Measurements from ENCODE around the gene LIPT1. TPM values are rescaled to one million over a fixed set of nuclear protein-coding genes. Genes with fewer than 3 reads are reported as not detected.
A peak's percentile ranks its signal among the peaks of the same experiment; 100 is the strongest.

The LIPT1 gene
- total and polyA plus RNA-seq, 7 experiments from 2014 or later: 7.7 to 28.6 (median 21.2) TPM

- Mint-ChIP-seq H3K27ac (no peak overlapping the region), H3K9me3 (no peaks in the 10 kb centered on the region), H3K4me1 (peaks cover 7 to 22% (median 16%) of the 10 kb centered on the region in 7 donors), H3K27me3 (no peaks in the 10 kb centered on the region), H3K4me3 (no peak overlapping the region), H3K36me3 (peaks cover 4 to 9% (median 6%) of the 10 kb centered on the region in 5 donors)
- Histone ChIP-seq H3K9me3 (ENCODE audit: control insufficient read depth in 2 of 3, low read length in 3 of 3) (no peaks in the 10 kb centered on the region), H3K27ac (ENCODE audit: low read depth, low read length) (no peak overlapping the region), H3K36me3 (ENCODE audit: control insufficient read depth in 2 of 3, insufficient read depth in 3 of 3, low read length in 3 of 3) (peaks cover 0 to 4% (median 0%) of the 10 kb centered on the region in 3 experiments), H3K4me1 (ENCODE audit: control insufficient read depth in 2 of 2, insufficient read depth in 2 of 2, low read length in 2 of 2) (peaks cover 10 to 15% of the 10 kb centered on the region in 2 donors), H3K4me3 (ENCODE audit: low read length) (no peak overlapping the region), H3K27me3 (ENCODE audit: control insufficient read depth in 2 of 2, insufficient read depth in 2 of 2, low read length in 2 of 2) (no peaks in the 10 kb centered on the region)
- POLR2A ChIA-PET: interaction anchor here (5.7 kb wide), 1 partner anchor 9 kb away, joined by 101 read pairs; the partner anchor contains the start of gene C2orf15
- ATAC-seq (no peak), DNase-seq (no peak)
- intact Hi-C loops (cut with micrococcal nuclease): loop anchor here (10.0 kb wide), 5 partner anchors 344 to 1486 kb away; partner anchors contain the start of genes ACTR1B (in 1 of the 2), C2orf92 (in 1 of the 2), COA5 (in 1 of the 2) and INPP4A (in 1 of the 2)
- CTCF ChIA-PET: no interaction called here
Measured at GRCh38 chr2:99150706-99151105, 4.1 kb upstream of the LIPT1 start.

GRCh38 chr2:99152199-99152895 lies 2.4 kb upstream of the LIPT1 start:
- Histone ChIP-seq H3K9me3 (ENCODE audit: control insufficient read depth in 2 of 3, low read length in 3 of 3) (no peaks in the 10 kb centered on the region), H3K27me3 (ENCODE audit: control insufficient read depth in 2 of 2, insufficient read depth in 2 of 2, low read length in 2 of 2) (no peaks in the 10 kb centered on the region), H3K36me3 (ENCODE audit: control insufficient read depth in 2 of 3, insufficient read depth in 3 of 3, low read length in 3 of 3) (peaks cover 0 to 7% (median 1%) of the 10 kb centered on the region in 3 experiments), H3K27ac (ENCODE audit: low read depth, low read length) (peak overlapping the region; percentile 14), H3K4me3 (ENCODE audit: low read length) (no peak overlapping the region), H3K4me1 (ENCODE audit: control insufficient read depth in 2 of 2, insufficient read depth in 2 of 2, low read length in 2 of 2) (peaks cover 15 to 18% of the 10 kb centered on the region in 2 donors)
- H3K9me3 Mint-ChIP-seq: no peaks in the 10 kb centered on the region
- peaks cover 22 to 37% (median 26%) of the 10 kb centered on the region in 7 donors for H3K4me1 Mint-ChIP-seq
- intact Hi-C loops (cut with micrococcal nuclease): loop anchor here (10.0 kb wide), 5 partner anchors 342 to 1488 kb away; partner anchors contain the start of genes ACTR1B (in 1 of the 2), C2orf92 (in 1 of the 2), COA5 (in 1 of the 2) and INPP4A (in 1 of the 2)
- H3K36me3 Mint-ChIP-seq: peaks cover 5 to 15% (median 13%) of the 10 kb centered on the region in 5 donors
- H3K4me3 Mint-ChIP-seq: no peak overlapping the region
- no peaks in the 10 kb centered on the region for H3K27me3 Mint-ChIP-seq
- ChIA-PET POLR2A (interaction anchor here (5.7 kb wide), 1 partner anchor 10 kb away, joined by 101 read pairs; the partner anchor contains the start of gene C2orf15), CTCF (no interaction called here)
- DNase-seq (no peak), ATAC-seq (no peak)
- no peak overlapping the region for H3K27ac Mint-ChIP-seq

- Mint-ChIP-seq H3K4me3 (peak overlapping the region in 1 of 10 donors; percentile 93), H3K9me3 (no peaks in the 10 kb centered on the region), H3K27ac (peak overlapping the region in 2 of 9 donors; percentile 96 to 97), H3K27me3 (no peaks in the 10 kb centered on the region), H3K36me3 (peaks cover 12 to 24% (median 19%) of the 10 kb centered on the region in 5 donors), H3K4me1 (peaks cover 25 to 49% (median 33%) of the 10 kb centered on the region in 7 donors)
- Histone ChIP-seq H3K36me3 (ENCODE audit: control insufficient read depth in 2 of 3, insufficient read depth in 3 of 3, low read length in 3 of 3) (peaks cover 4 to 16% (median 5%) of the 10 kb centered on the region in 3 experiments), H3K9me3 (ENCODE audit: control insufficient read depth in 2 of 3, low read length in 3 of 3) (no peaks in the 10 kb centered on the region), H3K4me3 (ENCODE audit: low read length) (peak overlapping the region; percentile 83), H3K27ac (ENCODE audit: low read depth, low read length) (peak overlapping the region; percentile 92), H3K27me3 (ENCODE audit: control insufficient read depth in 2 of 2, insufficient read depth in 2 of 2, low read length in 2 of 2) (no peaks in the 10 kb centered on the region), H3K4me1 (ENCODE audit: control insufficient read depth in 2 of 2, insufficient read depth in 2 of 2, low read length in 2 of 2) (peaks cover 15 to 18% of the 10 kb centered on the region in 2 donors)
- ChIA-PET CTCF (interaction anchor here (0.6 kb wide), 1 partner anchor 232 kb away, joined by 8 read pairs; no protein-coding TSS in a partner anchor), POLR2A (interaction anchor here (1.0 to 5.7 kb wide), 7 partner anchors 12 to 383 kb away, joined by 4 to 101 read pairs (median 5); partner anchors contain the start of genes C2orf15, EIF5B, MITD1 and MRPL30)
- DNase-seq: no peak
- no peak for ATAC-seq
- intact Hi-C loops (cut with micrococcal nuclease): loop anchor here (1.0 to 10.0 kb wide), 8 partner anchors 13 to 1489 kb away; partner anchors contain the start of genes C2orf15 (in 2 of the 2), ACTR1B (in 1 of the 2), C2orf92 (in 1 of the 2) and COA5 (in 1 of the 2)
Measured at GRCh38 chr2:99153921-99154604, 704 bp upstream of the LIPT1 start.

GRCh38 chr2:99156891-99157290 lies 2.1 kb downstream of the LIPT1 start:
- no peaks in the 10 kb centered on the region for H3K9me3 Mint-ChIP-seq
- ChIA-PET POLR2A (interaction anchor here (1.6 to 3.8 kb wide), 3 partner anchors 10 to 24 kb away, joined by 4 to 31 read pairs (median 14); partner anchors contain the start of genes C2orf15, MITD1 and MRPL30), CTCF (no interaction called here)
- peak overlapping the region in 4 of 9 donors; percentile 34 to 70 (median 59) for H3K27ac Mint-ChIP-seq
- H3K27me3 Mint-ChIP-seq: no peaks in the 10 kb centered on the region
- peak overlapping the region; percentile 19 for H3K27ac ChIP-seq (ENCODE audit: low read depth, low read length)
- H3K9me3 ChIP-seq (ENCODE audit: control insufficient read depth in 2 of 3, low read length in 3 of 3): no peaks in the 10 kb centered on the region
- H3K4me1 ChIP-seq (ENCODE audit: control insufficient read depth in 2 of 2, insufficient read depth in 2 of 2, low read length in 2 of 2): peaks cover 15 to 18% of the 10 kb centered on the region in 2 donors
- no peak for ATAC-seq
- peaks cover 5 to 23% (median 10%) of the 10 kb centered on the region in 3 experiments for H3K36me3 ChIP-seq (ENCODE audit: control insufficient read depth in 2 of 3, insufficient read depth in 3 of 3, low read length in 3 of 3)
- intact Hi-C loops (cut with micrococcal nuclease): loop anchor here (10.0 kb wide), 5 partner anchors 338 to 1492 kb away; partner anchors contain the start of genes ACTR1B (in 1 of the 2), C2orf92 (in 1 of the 2), COA5 (in 1 of the 2) and INPP4A (in 1 of the 2)
- DNase-seq: no peak
- no peaks in the 10 kb centered on the region for H3K27me3 ChIP-seq (ENCODE audit: control insufficient read depth in 2 of 2, insufficient read depth in 2 of 2, low read length in 2 of 2)
- H3K4me3 ChIP-seq (ENCODE audit: low read length): no peak overlapping the region
- peak overlapping the region in 6 of 10 donors; percentile 26 to 79 (median 52) for H3K4me3 Mint-ChIP-seq
- peaks cover 14 to 26% (median 21%) of the 10 kb centered on the region in 5 donors for H3K36me3 Mint-ChIP-seq
- H3K4me1 Mint-ChIP-seq: peaks cover 21 to 47% (median 38%) of the 10 kb centered on the region in 7 donors

- H3K27me3 ChIP-seq (ENCODE audit: control insufficient read depth in 2 of 2, insufficient read depth in 2 of 2, low read length in 2 of 2): no peaks in the 10 kb centered on the region
- CTCF ChIA-PET: interaction anchor here (1.4 kb wide), 1 partner anchor 22 kb away, joined by 5 read pairs; the partner anchor contains the start of gene MITD1
- peak overlapping the region; percentile 19 for H3K27ac ChIP-seq (ENCODE audit: low read depth, low read length)
- H3K4me1 ChIP-seq (ENCODE audit: control insufficient read depth in 2 of 2, insufficient read depth in 2 of 2, low read length in 2 of 2): peaks cover 13 to 14% of the 10 kb centered on the region in 2 donors
- peaks cover 5 to 32% (median 10%) of the 10 kb centered on the region in 3 experiments for H3K36me3 ChIP-seq (ENCODE audit: control insufficient read depth in 2 of 3, insufficient read depth in 3 of 3, low read length in 3 of 3)
- Mint-ChIP-seq H3K4me1 (peaks cover 21 to 48% (median 40%) of the 10 kb centered on the region in 7 donors), H3K4me3 (peak overlapping the region in 1 of 10 donors; percentile 59), H3K9me3 (no peaks in the 10 kb centered on the region), H3K36me3 (peaks cover 14 to 35% (median 26%) of the 10 kb centered on the region in 5 donors), H3K27me3 (no peaks in the 10 kb centered on the region), H3K27ac (peak overlapping the region in 5 of 9 donors; percentile 34 to 75 (median 63))
- H3K4me3 ChIP-seq (ENCODE audit: low read length): no peak overlapping the region
- ATAC-seq (no peak), DNase-seq (no peak)
- POLR2A ChIA-PET: interaction anchor here (0.7 to 2.2 kb wide), 4 partner anchors 17 to 178 kb away, joined by 3 to 14 read pairs (median 4); partner anchors contain the start of genes C2orf15 and EIF5B
- no peaks in the 10 kb centered on the region for H3K9me3 ChIP-seq (ENCODE audit: control insufficient read depth in 2 of 3, low read length in 3 of 3)
- intact Hi-C loops (cut with micrococcal nuclease): loop anchor here (10.0 kb wide), 5 partner anchors 336 to 1494 kb away; partner anchors contain the start of genes ACTR1B (in 1 of the 2), C2orf92 (in 1 of the 2), COA5 (in 1 of the 2) and INPP4A (in 1 of the 2)
Measured at GRCh38 chr2:99158599-99158998, 3.8 kb downstream of the LIPT1 start.
